ENCODE measurements around the gene CCDC138. TPM values are rescaled to one million over a fixed set of nuclear protein-coding genes. Genes with fewer than 3 reads are reported as not detected.

Gene CCDC138
- total RNA-seq: 5.9 and 6.0 TPM in 2 replicates

GRCh38 chr2:108786354-108787215 is at the start of gene CCDC138:
CCDC138 (plus strand) TSS chr2:108786771; CDS start chr2:108786823, 52 bp downstream.

Other genes with a start within 250 kb of the CCDC138 start
- 39.6 and 45.6 TPM in 2 replicates for gene RANBP2, start 67.3 kb upstream of the CCDC138 start, total RNA-seq
- gene EDAR, start 202.4 kb downstream of the CCDC138 start, total RNA-seq: not detected in 2 replicates